Gastrocnemius medialis (tissue), 4 donors: ENCODE results near the gene SH3BP5.
A peak's percentile ranks its signal among the peaks of the same experiment; 100 is the strongest.

Experiments
- POLR2A ChIP-seq, 2 donors: fragments of 450-650 bp; IDR thresholded peaks; one replicate each; pipeline ENCODE4 v1.6.1; 2017; ENCODE audit warnings: antibody characterized with exemption in 2 of 2, mild to moderate bottlenecking in 2 of 2, moderate library complexity in 2 of 2
- TF ChIP-seq, protein P1 (sequence below), 5 experiments: fragments of 450-650 bp in 3 of 5; fragments of 200-600 bp in 2 of 5; sonication (generic) in 2 of 5; IDR thresholded peaks in 4 of 5; conservative IDR thresholded peaks in 1 of 5; 1 replicate in 4 of 5; 2 replicates in 1 of 5; pipeline ENCODE4 v1.5.1; 2016 to 2019; ENCODE audit warnings: antibody characterized with exemption in 5 of 5, mild to moderate bottlenecking in 3 of 5, moderate library complexity in 3 of 5

DNA sequence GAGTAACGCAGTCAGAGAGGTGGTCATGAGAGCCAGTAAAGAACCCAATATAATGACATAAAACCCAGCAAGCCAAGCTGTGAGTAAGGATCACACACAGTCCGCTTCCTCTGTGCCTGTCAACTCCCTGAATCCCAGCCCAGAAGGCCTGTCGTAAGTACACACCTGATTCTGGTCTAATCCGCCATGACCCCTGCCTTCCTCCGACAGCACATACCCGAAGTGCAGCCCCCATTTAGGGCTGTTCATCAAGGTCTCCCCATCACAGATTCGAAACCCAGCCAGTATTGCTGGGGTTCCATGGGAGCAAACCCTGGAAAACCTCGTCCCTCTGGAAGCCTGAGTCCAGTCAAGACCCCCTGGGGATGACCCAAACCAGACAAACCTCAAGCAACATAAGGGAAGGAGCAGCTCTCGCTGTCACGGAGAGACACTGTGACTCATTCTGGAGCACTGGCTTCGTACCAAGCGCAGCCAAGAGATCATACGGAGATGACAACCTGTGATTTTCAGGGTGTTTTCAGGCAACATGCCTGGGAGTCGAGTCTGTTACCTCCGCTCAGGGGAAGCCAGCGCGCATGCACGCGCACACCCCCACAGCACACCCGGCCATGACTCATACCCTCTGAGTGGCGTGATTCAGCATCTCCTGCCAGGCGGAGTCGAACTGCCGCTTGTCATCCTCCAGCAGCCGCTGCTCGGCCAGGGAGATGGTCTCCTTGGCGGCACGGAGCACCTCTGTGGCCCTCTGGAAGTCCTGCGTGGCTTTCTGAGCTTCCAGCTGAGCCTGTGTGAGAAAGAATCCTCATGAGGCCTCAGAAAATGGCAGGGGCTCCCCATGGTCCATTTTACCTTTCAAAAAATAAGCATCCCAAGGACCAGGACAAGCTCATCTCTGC is 63.0 kb downstream of the SH3BP5 start:
- peak; percentile 41 to 62 for TF ChIP-seq POLR2A (IDR thresholded peaks at IDR 0.05)
- TF ChIP-seq, protein P1, sequence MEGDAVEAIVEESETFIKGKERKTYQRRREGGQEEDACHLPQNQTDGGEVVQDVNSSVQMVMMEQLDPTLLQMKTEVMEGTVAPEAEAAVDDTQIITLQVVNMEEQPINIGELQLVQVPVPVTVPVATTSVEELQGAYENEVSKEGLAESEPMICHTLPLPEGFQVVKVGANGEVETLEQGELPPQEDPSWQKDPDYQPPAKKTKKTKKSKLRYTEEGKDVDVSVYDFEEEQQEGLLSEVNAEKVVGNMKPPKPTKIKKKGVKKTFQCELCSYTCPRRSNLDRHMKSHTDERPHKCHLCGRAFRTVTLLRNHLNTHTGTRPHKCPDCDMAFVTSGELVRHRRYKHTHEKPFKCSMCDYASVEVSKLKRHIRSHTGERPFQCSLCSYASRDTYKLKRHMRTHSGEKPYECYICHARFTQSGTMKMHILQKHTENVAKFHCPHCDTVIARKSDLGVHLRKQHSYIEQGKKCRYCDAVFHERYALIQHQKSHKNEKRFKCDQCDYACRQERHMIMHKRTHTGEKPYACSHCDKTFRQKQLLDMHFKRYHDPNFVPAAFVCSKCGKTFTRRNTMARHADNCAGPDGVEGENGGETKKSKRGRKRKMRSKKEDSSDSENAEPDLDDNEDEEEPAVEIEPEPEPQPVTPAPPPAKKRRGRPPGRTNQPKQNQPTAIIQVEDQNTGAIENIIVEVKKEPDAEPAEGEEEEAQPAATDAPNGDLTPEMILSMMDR (IDR thresholded peaks at IDR 0.05 in 4 of 5, conservative IDR thresholded peaks at IDR 0.05 in 1 of 5), result peak in 1 of 5 experiments; percentile 8
